Stimulated activated CD4-positive, alpha-beta T cell treated with anti-CD3 and anti-CD28 coated beads, Interleukin-1b, Interleukin-23, amount 100 ng/mL, for 1 hour (primary cell): ENCODE results near the gene CCNY.
"Not testable (repeated sequence)": the region's sequence is repeated elsewhere in the genome, so short reads cannot be mapped to it uniquely, and the experiment has no call there.

Experiments
- DNase-seq, 2 donors: peaks; one replicate each; pipeline ENCODE4 v3.0.0-alpha.2; 2020; ENCODE audit warnings: low read depth in 2 of 2

The CCNY gene

GRCh38 chr10:35384265-35384868, 48.1 kb downstream of the CCNY start:
- no peak for DNase-seq

DNA sequence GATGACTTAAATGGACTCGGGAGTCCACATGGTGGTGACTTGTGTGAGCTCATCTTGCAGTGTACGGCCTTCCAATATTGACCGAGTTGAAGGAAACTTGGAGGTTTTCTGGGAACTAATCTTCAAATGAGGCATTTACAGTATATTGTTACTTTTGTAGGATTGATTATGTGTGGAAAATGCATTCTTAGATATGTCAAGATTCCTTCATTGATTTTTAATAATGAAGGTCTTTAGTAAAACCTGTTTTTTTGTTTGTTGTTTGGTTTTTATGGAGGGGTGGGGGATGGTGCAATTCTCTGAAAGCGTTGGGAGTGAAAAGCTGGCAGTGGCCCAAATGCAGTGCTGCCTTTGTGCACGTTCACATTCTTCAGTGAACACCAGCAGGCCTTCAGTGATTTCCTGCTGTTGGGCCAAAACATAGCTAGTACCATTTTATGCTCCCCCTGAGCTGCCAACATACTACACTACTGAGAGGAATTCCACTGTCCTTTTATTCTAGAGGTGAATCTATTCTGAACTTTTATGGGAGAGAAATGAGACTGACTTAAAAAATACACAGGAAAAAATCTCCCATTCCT, 50.4 kb downstream of the CCNY start:
- no peak for DNase-seq

DNA sequence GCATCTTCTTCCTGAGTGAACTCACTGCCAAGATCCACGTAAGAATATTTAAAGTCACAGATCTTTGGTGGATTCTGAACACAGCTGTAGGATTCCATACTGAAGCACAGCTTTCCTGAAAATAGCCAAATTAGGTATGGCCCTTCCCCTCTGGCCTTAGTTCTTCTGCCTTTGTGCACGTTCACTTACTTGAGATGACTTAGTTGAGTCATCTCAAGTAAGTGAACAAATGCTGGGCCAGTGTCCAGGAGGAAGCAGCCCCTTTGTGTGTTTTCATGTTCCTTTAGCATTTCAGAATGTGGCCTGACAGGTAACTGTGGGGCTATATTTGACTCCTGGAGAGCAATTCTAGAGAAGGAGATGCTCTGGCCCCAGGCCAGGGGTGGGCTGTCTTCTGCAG, 51.5 kb downstream of the CCNY start:
- no peak for DNase-seq

- no peak for DNase-seq
These were observed 51.9 kb downstream of the CCNY start for GRCh38 chr10:35388197-35388596.

- DNase-seq: no peak
These were observed 52.4 kb downstream of the CCNY start for GRCh38 chr10:35388682-35389081.

DNA sequence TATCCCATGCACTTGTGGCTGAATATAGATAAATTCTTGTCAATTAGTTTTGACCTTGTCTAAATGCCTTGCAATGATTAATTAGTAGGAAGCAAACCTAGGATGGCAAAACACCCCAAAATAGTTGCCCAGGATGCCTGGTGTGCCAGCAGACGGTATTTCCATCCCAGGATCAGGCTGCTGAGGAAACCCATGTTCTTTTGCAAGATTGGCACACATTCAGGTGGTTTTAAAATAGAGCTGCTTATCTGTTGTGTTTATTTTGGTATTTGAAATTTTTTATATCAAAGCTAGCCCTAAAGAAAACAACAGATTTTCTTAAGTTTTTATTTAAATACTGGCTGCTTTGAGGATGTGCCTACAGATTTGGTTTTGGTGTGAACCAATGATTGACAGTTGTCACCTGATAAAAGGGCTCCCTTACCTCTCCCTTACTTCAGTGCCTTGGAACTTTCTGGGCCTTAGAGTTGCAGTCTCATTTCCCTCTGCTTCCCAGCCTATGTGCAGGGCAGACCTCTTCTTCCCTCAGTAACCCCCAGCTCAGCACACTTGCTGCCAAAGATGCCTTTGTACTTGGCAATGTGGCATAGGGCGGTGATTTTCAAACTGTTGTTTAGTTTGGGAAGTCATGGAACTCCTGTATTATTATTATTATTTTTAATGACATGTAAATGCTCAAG, 54.0 kb downstream of the CCNY start:
- no peak for DNase-seq

DNA sequence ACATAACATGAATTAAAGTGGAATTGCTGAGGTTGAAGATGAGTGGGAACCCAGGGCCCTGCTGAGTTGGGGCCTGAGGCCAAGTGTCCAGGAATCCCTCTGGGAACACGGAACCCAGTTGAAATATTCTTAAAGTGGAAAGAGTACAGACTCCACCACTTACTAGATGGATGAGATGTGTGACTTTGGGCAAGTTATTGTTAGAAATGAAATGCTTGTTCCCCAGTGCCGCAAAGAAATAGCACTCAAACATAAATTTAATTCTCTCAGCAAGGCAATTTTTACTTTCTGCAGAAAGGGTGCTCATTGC, 54.5 kb downstream of the CCNY start:
- DNase-seq: no peak

GRCh38 chr10:35391153-35391953, 55.0 kb downstream of the CCNY start:
- DNase-seq: no peak

- no peak for DNase-seq
These were observed 55.6 kb downstream of the CCNY start for GRCh38 chr10:35391954-35392262.

GRCh38 chr10:35392482-35393228, 56.3 kb downstream of the CCNY start:
- no peak for DNase-seq

DNA sequence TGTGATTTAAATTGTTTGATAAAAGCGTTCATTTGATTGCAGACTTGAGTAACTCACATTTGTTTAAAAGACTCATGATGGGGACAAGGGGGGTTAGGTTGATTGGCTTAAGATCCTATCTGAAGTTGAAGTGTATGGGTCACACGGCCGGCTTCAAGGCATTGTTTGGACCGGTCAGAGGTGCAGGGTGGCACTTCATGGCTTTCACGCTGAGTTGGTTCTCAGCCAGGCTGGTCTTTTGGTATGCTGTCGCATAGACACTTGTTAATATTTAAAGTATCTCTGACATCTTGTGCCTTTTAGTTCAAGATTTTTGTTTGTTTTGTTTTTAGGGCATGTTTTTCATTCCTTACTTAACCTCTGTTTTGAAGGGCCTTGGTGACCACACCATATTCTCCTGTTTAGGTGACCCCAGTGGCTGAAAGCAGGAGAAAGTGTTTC, 58.1 kb downstream of the CCNY start:
- no peak for DNase-seq

GRCh38 chr10:35394934-35395333, 58.6 kb downstream of the CCNY start:
- no peak for DNase-seq

DNA sequence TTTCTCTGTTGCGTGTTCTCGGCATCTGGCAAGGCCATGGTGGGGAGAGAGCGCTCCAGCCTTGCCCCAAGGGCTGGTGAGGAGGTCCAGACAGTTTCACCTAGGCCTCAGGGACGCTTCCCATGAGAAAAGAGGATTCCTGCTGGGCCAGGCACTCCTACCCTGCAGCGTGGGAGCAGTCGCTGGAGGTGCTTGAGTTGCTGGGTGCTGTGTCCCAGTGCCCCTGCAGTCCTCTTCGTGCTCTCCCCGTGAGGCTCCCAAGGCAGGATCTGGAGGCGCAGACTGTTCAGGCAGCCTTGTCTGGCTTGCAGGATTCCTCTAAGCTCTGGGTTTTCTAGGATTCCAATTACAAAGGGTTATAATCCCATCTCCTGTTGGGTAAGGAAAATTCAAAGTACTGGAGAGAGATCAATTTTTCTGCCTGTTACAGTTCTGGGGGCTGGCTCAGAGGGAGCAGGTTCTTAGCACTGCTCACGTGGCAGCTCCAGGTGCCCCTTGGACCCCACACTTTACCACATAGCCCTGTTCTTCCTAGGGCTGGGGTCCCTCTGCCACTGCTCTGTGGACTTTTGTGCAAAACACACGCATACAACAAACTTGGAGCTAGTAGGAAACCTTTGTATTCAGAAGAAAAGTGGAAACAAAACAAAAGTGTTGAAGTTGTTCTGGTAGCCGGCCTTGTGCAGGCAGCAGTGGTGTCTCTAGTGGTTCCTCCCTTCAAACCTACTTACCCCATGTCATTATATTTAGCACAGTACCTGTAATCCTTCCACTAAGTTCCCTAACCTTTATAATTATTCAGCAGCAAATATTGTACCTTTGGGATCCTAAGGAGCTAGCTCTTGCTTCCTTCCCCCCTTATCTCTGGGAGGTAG, 60.5 kb downstream of the CCNY start:
- no peak for DNase-seq

DNA sequence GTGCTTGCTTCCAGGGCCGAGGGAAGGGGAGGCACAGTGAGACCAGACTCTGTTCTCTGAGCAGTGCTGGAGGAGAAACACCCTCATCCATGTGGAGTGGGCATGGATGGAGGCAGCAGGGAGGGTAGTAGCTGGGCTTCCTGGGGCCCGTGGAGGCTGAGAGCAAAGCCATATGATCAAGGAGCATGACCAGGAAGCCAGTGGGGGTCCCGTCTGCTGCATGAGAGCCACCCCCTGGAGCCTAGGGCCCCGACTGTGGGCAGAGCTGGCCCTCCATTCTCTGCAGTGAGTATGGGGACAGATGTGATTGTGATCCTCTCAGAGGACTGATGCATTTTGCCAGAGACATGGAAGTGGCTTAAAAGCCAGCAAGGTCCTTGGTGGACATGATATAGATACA, 61.6 kb downstream of the CCNY start:
- DNase-seq: no peak

DNA sequence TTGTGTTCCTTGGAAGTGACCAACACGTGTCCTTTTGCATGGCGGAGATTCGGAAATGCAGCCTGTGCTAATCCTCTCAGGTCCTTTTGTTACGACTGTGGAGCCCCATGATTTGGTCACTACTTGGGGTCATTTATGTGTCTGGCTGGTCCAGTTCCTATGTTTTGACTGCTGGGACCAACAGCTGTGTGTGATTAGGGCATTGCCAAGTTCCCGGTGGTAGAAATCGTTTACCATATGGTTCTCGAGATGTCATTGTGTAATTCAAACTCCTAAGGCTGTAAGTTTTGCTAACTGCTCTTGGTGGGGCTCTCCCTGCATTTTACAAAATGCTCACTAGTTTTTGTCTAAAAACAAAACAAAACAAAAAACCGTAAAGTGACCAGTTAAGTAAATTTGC, 62.0 kb downstream of the CCNY start:
- no peak for DNase-seq

GRCh38 chr10:35398908-35399307, 62.6 kb downstream of the CCNY start:
- no peak for DNase-seq

DNA sequence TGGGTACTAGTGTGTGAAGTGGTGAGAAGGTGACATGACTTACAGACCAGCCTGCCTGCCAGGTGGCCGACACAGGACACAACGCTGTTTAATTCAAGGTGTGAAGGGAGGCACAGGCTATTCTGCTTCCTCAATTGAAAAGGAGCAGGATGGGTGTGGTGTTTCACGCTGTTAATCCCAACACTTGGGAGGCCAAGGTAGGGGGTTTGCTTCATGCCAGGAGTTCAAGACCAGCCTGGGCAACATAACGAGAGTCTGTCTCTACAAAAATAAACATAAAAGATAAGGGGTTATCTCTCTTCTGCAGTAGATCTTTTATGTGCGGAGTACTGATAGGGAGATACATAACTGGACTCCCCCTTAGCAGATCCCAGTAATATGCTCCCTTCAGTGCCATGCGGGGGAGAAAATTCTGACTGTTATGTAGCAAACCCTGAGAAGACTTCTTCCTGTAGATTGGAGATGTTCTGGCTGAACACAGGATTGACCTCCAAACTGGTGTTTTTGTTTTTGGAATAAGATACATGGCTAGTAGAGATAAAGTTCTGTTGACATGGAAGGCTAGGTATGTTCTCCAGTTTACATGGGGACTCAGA, 63.2 kb downstream of the CCNY start:
- DNase-seq: no peak

DNA sequence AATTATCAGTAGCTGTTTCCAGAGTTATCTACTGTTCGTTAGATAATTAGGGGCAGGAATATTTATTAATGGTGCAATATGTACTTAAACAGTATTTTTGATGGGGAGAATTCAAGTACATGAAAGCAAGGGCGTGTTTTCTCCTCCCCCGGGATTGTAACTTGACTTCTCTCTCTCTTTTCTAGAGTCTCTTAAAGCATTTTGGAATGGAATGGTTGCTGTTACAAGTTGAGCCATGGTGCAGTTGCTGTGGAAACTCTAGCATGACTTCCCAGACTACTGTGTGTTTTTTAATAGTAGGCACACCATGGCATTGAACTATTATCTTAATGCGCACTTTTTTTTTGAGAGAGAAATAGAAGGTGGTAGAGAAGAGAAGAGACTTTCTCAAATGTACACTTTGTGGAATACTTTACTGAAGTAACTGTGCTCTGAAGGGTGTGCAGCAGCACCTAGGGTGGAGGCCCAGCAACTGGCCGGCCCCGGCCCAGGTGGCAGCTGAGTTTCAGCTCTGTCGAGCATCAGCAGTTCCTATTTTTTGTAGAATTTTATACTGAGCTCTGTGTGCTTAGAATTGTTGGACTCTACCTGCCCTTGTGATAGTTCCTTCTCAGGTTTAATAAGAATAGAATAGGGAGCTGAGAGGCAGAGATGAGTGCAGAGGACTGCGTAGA, 64.4 kb downstream of the CCNY start:
- DNase-seq: no peak

- not testable (repeated sequence) for DNase-seq
These were observed 67.2 kb downstream of the CCNY start for GRCh38 chr10:35403491-35403890.

- not testable (repeated sequence) for DNase-seq
These were observed 67.8 kb downstream of the CCNY start for GRCh38 chr10:35404077-35404476.
